GM21423 (cell line): ENCODE results near the gene SMU1.
A peak's percentile ranks its signal among the peaks of the same experiment; 100 is the strongest.

ENCODE experiments used
- ATAC-seq: cut with Tn5 transposase; IDR thresholded peaks from one replicate; pipeline ENCODE4 v1.9.1; 2021; ENCODE audit warnings: mild to moderate bottlenecking, moderate library complexity; ENCODE audit not compliant: unreplicated experiment

SMU1 gene

GRCh38 chr9:33046061-33046460 lies 30.4 kb downstream of the SMU1 start:
- no peak for ATAC-seq

DNA sequence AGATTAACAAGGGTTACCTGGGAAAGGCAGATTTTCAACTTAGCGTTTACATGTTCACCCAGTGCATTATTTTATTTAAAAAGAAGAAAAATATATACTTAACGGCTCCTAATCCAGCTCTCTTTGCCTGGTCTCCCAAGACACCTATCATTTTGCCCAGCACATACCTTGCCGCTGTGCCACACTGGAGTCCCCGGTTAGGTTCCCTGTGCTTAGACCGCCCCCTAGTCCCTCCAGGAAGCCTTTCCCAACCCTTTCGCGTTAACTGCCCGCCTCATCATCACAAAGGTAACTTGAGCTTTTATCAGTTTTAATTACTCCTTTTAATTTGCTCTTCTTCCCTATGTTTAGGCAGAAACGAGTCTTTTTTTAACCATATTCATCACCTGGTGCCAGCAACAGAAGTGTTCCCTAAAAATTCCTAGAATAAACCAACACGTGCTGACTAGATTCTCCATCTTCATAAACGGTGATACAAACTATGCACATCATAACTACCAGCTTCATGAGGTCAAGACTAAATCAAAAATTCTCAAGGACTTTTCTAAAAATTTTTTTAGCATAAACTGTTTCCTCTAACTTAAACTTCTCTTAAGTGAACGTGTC lies 31.7 kb downstream of the SMU1 start:
- no peak for ATAC-seq

DNA sequence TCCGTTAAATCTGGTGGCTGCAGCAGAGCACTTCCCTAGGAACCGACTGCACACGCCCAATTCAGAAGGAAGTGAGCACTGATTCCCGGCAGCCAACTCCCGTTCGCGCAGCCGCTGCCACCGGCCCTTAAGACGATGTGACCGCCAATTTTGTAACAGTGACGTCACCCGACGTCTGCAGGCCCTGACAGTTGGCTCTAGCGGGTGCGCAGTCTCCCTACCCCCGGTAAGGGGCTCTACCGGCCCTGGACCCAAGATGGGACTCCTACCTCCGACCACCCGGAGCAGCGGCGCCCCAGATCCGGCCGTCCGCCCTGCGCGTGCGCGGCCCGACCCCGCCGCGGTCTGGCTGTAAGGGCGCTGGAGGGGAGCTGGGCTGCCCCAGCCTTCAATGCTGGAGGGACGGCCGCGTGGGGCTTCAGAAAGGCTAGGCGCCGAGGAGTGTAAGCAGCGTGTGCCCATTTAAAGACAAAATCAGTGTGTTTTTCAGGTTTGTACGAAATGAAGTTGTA lies 32.3 kb downstream of the SMU1 start:
- ATAC-seq = peak; percentile 84

DNA sequence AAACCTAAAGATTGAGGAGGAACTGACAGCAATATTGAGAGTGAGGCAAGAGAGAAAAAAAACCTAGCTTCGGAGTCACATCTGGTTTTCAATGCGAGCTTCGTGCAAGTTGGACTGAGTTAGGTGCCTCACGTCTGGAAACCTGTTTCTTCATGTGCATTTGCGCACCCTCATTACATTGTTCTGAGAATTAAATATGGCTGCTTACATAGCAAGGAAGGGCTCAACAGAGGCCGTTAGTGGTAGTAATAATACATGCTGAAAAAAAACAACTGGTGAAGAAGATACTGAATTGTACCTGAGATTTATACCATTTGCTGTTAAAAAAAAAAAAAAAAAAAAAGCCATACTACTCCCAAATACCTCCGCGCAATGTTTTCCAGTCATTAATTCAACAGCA lies 32.8 kb downstream of the SMU1 start:
- ATAC-seq = no peak

- no peak for ATAC-seq
These were observed 34.0 kb downstream of the SMU1 start for GRCh38 chr9:33042473-33042872.

- ATAC-seq = no peak
These were observed 34.9 kb downstream of the SMU1 start for GRCh38 chr9:33041432-33042188.

- no peak for ATAC-seq
These were observed 35.6 kb downstream of the SMU1 start for GRCh38 chr9:33040792-33041431.

DNA sequence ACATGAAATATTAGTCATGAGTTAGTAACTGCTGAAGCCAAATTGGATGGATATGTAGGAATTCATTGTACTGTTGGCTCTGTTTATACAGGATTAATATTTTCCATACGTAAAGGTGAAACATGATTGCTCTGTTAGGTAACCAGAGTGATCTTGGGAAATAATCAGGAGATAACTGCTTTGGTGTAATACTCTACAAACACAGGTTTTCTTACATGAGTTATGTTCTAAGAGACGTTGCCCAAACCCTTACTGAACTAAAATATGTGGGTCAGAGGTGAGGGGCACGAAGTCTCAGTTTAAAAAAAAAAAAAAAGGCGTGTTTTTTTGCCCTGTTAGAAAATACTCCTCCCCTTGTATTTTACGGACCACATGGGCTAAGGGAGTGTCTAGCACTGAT lies 43.6 kb downstream of the SMU1 start:
- ATAC-seq = no peak

DNA sequence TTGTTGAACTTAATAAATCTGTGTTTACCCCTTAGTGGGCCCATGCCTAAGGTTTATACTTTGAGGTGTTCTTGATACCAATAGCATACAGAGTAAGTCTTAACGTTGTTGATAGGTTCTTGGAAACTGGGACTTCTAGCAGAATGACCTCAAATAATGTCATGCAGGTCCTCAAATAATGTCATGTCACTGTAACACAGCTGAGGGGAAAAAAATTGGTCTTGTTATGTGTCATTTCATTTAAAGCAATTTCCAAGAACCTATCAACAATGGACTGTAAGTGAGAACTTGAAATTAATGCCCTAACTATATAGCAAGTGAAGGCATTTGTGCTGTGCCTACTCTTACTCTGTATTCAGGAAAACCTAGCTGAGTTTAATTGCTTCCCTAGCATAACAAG lies 44.2 kb downstream of the SMU1 start:
- ATAC-seq = no peak

DNA sequence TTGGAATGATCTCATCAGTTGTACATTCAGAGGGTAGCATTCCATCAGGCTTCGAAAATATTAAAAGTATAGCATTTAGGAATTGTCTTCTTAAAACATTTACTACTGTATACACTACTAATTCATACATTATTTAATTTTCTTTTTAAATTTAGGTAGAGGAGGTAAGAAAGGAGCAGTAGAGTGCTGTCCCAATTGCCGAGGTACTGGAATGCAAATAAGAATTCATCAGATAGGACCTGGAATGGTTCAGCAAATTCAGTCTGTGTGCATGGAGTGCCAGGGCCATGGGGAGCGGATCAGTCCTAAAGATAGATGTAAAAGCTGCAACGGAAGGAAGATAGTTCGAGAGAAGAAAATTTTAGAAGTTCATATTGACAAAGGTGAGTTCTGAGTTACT lies 46.2 kb downstream of the SMU1 start:
- ATAC-seq = no peak

DNA sequence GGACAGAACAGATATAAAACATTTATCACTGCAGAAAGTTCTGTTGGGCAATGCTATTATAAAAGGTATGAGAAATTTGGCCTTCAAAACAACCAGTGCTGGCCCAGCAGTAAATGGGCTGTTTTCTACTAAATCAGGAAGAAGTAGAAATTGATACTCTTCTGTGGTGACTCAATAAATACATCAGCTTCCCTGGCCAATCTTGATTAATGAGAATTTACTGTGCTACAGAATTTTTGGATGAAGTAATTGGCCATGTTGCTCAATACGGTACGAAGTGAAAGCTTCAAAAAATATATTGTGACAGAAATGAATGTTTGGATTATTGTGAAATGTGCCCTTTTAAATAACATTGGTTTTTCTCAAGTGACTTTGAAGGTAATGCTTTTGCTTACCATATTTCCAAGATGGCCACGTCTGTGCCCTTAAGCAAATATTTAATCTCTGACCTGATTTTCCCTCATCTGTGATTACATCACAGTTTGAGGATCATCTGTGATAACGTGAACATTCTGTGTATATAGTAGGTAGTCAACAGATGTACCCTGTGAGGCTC lies 47.2 kb downstream of the SMU1 start:
- no peak for ATAC-seq

DNA sequence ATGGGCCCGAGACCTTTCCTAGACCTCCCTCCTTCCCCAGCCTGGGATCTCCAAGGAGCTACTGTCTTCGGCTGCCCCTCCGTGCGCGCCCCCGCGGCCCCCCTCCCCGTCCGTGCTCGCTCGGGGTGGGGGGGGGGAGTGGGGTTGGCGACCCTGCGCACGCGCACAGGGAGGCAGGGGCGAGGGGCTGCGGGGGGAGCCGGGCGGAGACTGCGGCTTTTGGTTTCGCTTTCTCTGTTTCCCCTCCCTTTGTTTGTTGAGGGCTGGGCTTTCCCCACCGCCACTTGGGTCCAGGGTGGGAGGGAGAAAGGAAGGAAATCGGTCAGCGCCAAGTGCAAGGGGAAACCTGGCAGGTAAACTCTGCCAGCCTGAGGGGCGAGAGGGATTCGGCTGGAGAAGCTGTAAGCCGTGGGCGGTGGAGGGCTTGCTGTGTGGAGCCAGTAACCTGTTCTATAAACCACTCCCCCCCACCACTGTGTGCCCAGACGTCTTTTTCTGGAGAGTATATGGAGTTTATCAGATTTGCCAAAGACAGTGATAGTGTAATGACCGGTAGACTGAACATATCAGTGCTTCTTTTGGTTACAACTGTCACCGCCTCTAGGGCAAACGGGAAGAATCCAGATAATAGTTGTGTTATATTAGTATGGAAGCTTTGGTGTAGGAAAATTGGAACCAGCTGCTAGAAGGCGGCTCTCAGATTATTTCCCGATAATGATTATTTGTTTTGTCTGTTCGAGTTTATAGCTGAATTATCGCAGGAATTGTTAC lies 50.7 kb downstream of the SMU1 start:
- ATAC-seq = peak; percentile 48

- peak; percentile 92 for ATAC-seq
These were observed 51.4 kb downstream of the SMU1 start, which contains the start of gene DNAJA1 for GRCh38 chr9:33024966-33025571. TSS of gene DNAJA1 (plus strand) at chr9:33025273. CDS start at chr9:33026485, 1,212 bp downstream.

- ATAC-seq = no peak
These were observed 52.1 kb downstream of the SMU1 start for GRCh38 chr9:33024126-33024965.

DNA sequence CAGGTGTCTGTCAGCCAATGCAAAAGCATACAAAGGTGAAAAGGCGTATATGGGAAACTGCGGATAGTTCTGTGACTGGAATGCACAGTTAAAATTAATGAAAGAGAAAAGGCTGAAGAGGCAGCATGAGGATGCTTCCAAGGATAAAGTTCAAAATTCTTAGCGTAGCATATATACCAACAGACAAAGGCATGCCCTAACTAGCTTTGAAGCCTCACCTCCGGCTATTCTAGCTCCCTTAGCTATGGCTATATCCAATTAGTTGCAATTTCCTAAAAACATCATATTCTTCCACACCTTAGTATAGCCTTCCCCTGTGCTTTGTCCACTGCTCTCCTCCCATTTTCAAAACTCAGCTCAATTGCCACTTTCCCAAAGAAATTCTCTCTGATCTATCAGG lies 52.8 kb downstream of the SMU1 start:
- ATAC-seq = no peak

DNA sequence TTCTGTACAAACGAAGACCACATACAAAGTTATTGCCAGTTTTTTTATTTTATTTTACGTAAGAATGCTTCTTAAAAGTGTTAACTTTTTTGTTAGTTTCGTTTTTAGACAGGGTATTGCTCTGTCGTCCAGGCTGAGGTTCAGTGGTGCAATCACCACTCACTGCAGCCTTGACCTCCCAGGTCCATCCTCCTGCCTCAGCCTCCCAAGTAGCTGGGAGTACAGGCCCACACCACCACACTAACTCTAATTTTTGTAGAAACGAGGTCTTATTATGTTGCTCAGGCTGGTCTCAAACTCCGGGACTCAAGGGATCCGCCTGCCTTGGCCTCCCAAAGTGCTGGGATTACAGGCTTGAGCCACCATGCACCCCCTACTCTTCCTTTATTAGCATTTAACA lies 53.7 kb downstream of the SMU1 start:
- ATAC-seq = no peak

DNA sequence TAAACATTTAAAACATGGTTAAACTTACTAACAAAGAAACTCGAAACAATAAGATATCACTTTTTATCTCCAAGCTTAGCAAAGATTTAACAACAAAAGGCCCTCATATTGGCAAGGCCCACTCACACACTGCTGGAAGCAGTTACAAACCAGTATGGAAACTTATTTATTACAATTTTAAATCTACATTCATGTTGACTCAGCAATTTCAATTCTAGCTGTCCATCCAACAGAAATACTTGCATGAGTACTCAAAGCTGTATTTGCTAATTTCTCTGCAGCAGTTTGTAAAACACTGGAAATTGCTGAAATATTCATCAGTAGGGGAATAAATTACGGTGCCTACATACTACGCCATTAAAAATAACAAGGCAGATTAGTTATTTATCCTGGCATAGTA lies 54.2 kb downstream of the SMU1 start:
- ATAC-seq = no peak

- no peak for ATAC-seq
These were observed 56.7 kb downstream of the SMU1 start for GRCh38 chr9:33019797-33020196.

GRCh38 chr9:33017283-33018041 lies 59.0 kb downstream of the SMU1 start:
- ATAC-seq = peak; percentile 62
